GM19035 (cell line): ENCODE data around the gene SOWAHA.
"Not testable (repeated sequence)": the region's sequence is repeated elsewhere in the genome, so short reads cannot be mapped to it uniquely, and the experiment has no call there.

ENCODE experiments used
- ATAC-seq: cut with Tn5 transposase; IDR thresholded peaks from one replicate; pipeline ENCODE4 v1.9.1; 2021; ENCODE audit not compliant: unreplicated experiment

Gene SOWAHA

GRCh38 chr5:132777209-132778069 is 35.7 kb upstream of the SOWAHA start, which contains the start of gene SEPTIN8:
TSS of gene SEPTIN8 (minus strand) at chr5:132777239. CDS start at chr5:132777137, 102 bp downstream.
- peak; percentile 63 for ATAC-seq

GRCh38 chr5:132778129-132778528 is 35.0 kb upstream of the SOWAHA start:
- no peak for ATAC-seq

GRCh38 chr5:132778856-132779255 is 34.2 kb upstream of the SOWAHA start:
- ATAC-seq, result no peak

- ATAC-seq, result no peak
Measured at GRCh38 chr5:132779961-132780360, 33.1 kb upstream of the SOWAHA start.

- no peak for ATAC-seq
Measured at GRCh38 chr5:132780577-132780976, 32.5 kb upstream of the SOWAHA start.

- no peak for ATAC-seq
Measured at GRCh38 chr5:132781029-132781428, 32.1 kb upstream of the SOWAHA start.

GRCh38 chr5:132782101-132782500 is 31.0 kb upstream of the SOWAHA start:
- ATAC-seq, result no peak

GRCh38 chr5:132785365-132785764 is 27.7 kb upstream of the SOWAHA start:
- no peak for ATAC-seq

- ATAC-seq, result no peak
Measured at GRCh38 chr5:132785864-132786263, 27.2 kb upstream of the SOWAHA start.

- no peak for ATAC-seq
Measured at GRCh38 chr5:132787076-132787475, 26.0 kb upstream of the SOWAHA start.

GRCh38 chr5:132788508-132788907 is 24.6 kb upstream of the SOWAHA start:
- ATAC-seq, result no peak

GRCh38 chr5:132788990-132789886 is 23.9 kb upstream of the SOWAHA start:
- no peak for ATAC-seq

GRCh38 chr5:132790201-132790865 is 22.8 kb upstream of the SOWAHA start:
- ATAC-seq, result no peak

GRCh38 chr5:132791026-132791425 is 22.1 kb upstream of the SOWAHA start:
- no peak for ATAC-seq

- ATAC-seq, result no peak
Measured at GRCh38 chr5:132797651-132798050, 15.5 kb upstream of the SOWAHA start.

- ATAC-seq, result no peak
Measured at GRCh38 chr5:132799392-132799791, 13.7 kb upstream of the SOWAHA start.

GRCh38 chr5:132800545-132800944 is 12.6 kb upstream of the SOWAHA start:
- ATAC-seq, result no peak

GRCh38 chr5:132802044-132802684 is 10.9 kb upstream of the SOWAHA start:
- ATAC-seq, result no peak

GRCh38 chr5:132802685-132803066 is 10.4 kb upstream of the SOWAHA start:
- ATAC-seq, result not testable (repeated sequence)

- ATAC-seq, result not testable (repeated sequence)
Measured at GRCh38 chr5:132804219-132804618, 8.9 kb upstream of the SOWAHA start.

GRCh38 chr5:132805872-132806271 is 7.2 kb upstream of the SOWAHA start:
- ATAC-seq, result not testable (repeated sequence)
